Neural crest cell (in vitro differentiated cells): ENCODE measurements around the gene AKT1. TPM values are rescaled to one million over a fixed set of nuclear protein-coding genes. Genes with fewer than 3 reads are reported as not detected.
A peak's percentile ranks its signal among the peaks of the same experiment; 100 is the strongest.
"Not testable (repeated sequence)": the region's sequence is repeated elsewhere in the genome, so short reads cannot be mapped to it uniquely, and the experiment has no call there.

Experiments
- DNase-seq: peaks from one replicate; pipeline ENCODE4 v3.0.0; 2021; ENCODE audit warnings: low read depth, mixed read lengths, low spot score
- H3K27ac Mint-ChIP-seq: one replicate; pipeline ENCODE4 v1.8.0; 2021; ENCODE audit warnings: mild to moderate bottlenecking, mixed read lengths; ENCODE audit not compliant: unreplicated experiment
- H3K27me3 Mint-ChIP-seq: 2 replicates; pipeline ENCODE4 v1.8.0; 2021; ENCODE audit warnings: low read depth, mild to moderate bottlenecking, mixed read lengths
- H3K36me3 Mint-ChIP-seq: 2 replicates; pipeline ENCODE4 v1.8.0; 2021; ENCODE audit warnings: low read depth, mild to moderate bottlenecking, mixed read lengths
- H3K4me1 Mint-ChIP-seq: 2 replicates; pipeline ENCODE4 v1.8.0; 2021; ENCODE audit warnings: mixed read lengths
- H3K4me3 Mint-ChIP-seq: one replicate; pipeline ENCODE4 v1.8.0; 2021; ENCODE audit warnings: mild to moderate bottlenecking, mixed read lengths
- H3K9me3 Mint-ChIP-seq: 2 replicates; pipeline ENCODE4 v1.8.0; 2021; ENCODE audit warnings: mixed read lengths
- total RNA-seq: library from RNA; stranded (reverse); gene quantifications from 2 replicates; pipeline ENCODE4 v1.2.1, GENCODE V29; 2021
- TF ChIP-seq, protein P1 (sequence below): fragments of 200-600 bp; sonication (generic); conservative IDR thresholded peaks from 2 replicates; pipeline ENCODE4 v1.5.0; 2021; ENCODE audit warnings: antibody characterized with exemption, mild to moderate bottlenecking

The AKT1 gene
- total RNA-seq, 1 donor from 2014 or later = 191 TPM

GRCh38 chr14:104841730-104842129, 46.2 kb upstream of the AKT1 start:
- Mint-ChIP-seq H3K4me1 (peaks cover 4% of the 10 kb centered on the region), H3K36me3 (no peaks in the 10 kb centered on the region), H3K27me3 (peaks cover 92% of the 10 kb centered on the region), H3K9me3 (no peaks in the 10 kb centered on the region), H3K4me3 (no peak overlapping the region), H3K27ac (no peak overlapping the region)
- DNase-seq = no peak
- TF ChIP-seq, protein P1, sequence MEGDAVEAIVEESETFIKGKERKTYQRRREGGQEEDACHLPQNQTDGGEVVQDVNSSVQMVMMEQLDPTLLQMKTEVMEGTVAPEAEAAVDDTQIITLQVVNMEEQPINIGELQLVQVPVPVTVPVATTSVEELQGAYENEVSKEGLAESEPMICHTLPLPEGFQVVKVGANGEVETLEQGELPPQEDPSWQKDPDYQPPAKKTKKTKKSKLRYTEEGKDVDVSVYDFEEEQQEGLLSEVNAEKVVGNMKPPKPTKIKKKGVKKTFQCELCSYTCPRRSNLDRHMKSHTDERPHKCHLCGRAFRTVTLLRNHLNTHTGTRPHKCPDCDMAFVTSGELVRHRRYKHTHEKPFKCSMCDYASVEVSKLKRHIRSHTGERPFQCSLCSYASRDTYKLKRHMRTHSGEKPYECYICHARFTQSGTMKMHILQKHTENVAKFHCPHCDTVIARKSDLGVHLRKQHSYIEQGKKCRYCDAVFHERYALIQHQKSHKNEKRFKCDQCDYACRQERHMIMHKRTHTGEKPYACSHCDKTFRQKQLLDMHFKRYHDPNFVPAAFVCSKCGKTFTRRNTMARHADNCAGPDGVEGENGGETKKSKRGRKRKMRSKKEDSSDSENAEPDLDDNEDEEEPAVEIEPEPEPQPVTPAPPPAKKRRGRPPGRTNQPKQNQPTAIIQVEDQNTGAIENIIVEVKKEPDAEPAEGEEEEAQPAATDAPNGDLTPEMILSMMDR = no peak

DNA sequence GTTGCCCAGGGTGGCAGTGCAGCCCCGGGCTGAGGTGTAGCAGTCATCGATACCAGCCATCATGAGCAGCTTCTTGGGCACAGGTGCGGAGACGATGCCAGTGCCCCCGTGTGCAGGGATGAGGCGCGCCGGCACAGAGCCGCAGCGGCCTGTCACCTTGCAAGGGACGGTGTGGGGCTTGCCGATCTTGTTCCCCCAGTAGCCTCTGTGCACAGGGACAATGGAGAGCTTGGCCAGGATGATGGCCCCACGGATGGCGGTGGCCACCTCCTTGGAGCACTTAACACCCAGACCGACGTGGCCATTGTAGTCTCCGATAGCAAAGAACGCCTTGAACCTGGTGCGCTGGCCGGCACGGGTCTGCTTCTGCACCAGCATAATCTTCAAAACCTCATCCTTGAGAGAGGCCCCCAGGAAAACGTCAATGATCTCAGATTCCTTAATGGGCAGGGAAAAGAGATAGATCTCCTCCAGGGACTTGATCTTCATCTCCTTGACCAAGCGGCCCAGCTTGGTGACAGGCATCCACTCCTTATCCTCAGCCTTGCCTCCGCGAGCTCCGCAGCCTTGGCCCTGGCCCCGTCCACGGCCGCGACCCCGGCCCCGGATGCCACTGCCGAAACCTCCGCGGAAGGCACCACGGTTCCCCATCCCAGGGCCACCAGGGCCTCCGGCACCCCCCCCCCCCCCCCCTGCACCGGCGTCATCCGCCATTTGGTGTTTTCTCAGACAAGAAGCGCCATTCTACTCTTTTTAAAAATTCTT, 40.8 kb upstream of the AKT1 start:
- H3K27me3 Mint-ChIP-seq = peaks cover 39% of the 10 kb centered on the region
- not testable (repeated sequence) for H3K9me3 Mint-ChIP-seq, H3K27ac Mint-ChIP-seq

GRCh38 chr14:104830781-104831180, 35.2 kb upstream of the AKT1 start:
- TF ChIP-seq, protein P1 = no peak
- H3K27me3 Mint-ChIP-seq = peaks cover 16% of the 10 kb centered on the region
- no peak overlapping the region for H3K27ac Mint-ChIP-seq
- H3K9me3 Mint-ChIP-seq = no peaks in the 10 kb centered on the region
- H3K36me3 Mint-ChIP-seq = no peaks in the 10 kb centered on the region
- H3K4me1 Mint-ChIP-seq = peaks cover 16% of the 10 kb centered on the region
- H3K4me3 Mint-ChIP-seq = no peak overlapping the region
- DNase-seq = no peak

More for the DNA sequence above, 40.8 kb upstream of the AKT1 start:
- not testable (repeated sequence) for H3K36me3 Mint-ChIP-seq, H3K4me3 Mint-ChIP-seq, H3K4me1 Mint-ChIP-seq, DNase-seq

DNA sequence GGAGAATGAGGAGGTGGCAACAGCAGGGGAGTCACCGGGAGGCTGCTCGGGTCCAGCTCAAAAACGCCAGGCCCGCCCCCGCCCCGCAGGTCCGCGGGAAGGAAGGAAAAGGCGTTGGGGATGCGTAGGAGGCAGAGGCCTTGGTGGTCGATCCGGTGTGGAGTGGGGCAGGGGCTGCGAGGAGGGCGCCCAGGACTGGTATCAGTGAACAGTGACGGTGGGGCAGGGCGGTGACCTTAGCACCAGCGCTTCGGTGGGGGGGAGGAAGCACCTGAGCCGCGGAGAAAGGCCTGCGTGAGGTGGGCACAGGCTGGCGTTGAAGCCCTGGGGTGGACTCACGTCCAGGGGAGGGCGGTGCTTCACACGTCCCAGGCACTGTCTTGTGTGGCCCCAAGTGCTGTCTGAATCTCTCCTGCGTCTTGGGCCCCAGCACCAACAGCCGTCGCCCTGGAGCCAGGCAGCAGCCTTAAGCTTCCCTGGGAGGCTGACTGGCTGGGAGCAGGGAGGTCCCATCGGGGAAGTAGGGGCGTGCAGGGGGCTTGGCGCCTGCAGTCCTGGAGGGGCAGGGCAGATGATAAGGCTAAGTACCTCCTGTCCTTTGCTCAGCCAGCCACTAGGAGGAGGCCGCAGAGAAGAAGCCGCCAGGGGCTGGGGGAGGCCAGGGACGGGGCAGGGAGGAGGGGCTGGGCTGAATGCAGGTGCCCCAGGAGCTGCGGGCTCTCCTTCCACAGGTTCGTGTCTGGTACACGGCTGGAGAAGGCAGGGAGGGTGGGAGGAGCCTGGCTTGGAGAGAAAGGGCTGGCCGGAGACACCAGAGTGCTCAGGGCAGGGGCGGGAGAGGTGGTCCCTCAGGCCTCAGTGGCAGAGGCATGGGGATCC, 31.9 kb upstream of the AKT1 start:
- Mint-ChIP-seq H3K4me1 (peaks cover 29% of the 10 kb centered on the region), H3K36me3 (peaks cover 7% of the 10 kb centered on the region), H3K4me3 (peak overlapping the region; percentile 79), H3K27ac (no peak overlapping the region), H3K9me3 (peaks cover 8% of the 10 kb centered on the region), H3K27me3 (peaks cover 38% of the 10 kb centered on the region)
- DNase-seq = peak; percentile 61
- TF ChIP-seq, protein P1 = peak; percentile 70

DNA sequence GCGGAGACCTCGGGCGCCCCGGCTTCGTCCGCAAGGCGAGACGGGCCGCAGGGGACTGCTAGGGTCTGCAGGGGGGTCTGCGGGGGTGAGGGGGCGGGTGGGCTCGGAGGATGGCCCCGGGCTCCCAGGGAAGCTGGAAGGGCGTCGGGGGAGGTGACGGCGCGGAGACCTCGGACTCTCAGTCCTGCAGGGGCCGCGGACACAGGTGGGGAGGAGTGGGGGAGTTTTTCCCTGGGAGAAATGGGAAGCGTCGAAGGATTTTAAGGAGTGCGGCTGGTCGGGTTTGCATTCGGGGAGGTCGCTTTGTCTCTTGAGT, 31.3 kb upstream of the AKT1 start:
- TF ChIP-seq, protein P1 = no peak
- Mint-ChIP-seq H3K27ac (no peak overlapping the region), H3K4me3 (peak overlapping the region; percentile 79), H3K36me3 (peaks cover 7% of the 10 kb centered on the region), H3K9me3 (peaks cover 8% of the 10 kb centered on the region), H3K27me3 (peaks cover 38% of the 10 kb centered on the region), H3K4me1 (peaks cover 29% of the 10 kb centered on the region)
- DNase-seq = no peak
